LoVo (cell line): ENCODE measurements around the gene UGT2B17.
"Not testable (repeated sequence)": the region's sequence is repeated elsewhere in the genome, so short reads cannot be mapped to it uniquely, and the experiment has no call there.

Experiments
- DNase-seq: peaks from one replicate; pipeline ENCODE4 v3.0.0-alpha.2; 2016; ENCODE audit warnings: low spot score

UGT2B17 gene

GRCh38 chr4:68576272-68577125 lies at the start of gene UGT2B17:
Gene UGT2B17 (minus strand): TSS chr4:68576322. CDS start chr4:68568484, 7,838 bp downstream.
- no peak for DNase-seq

- not testable (repeated sequence) for DNase-seq
These were observed 46.6 kb upstream of the UGT2B17 start for GRCh38 chr4:68622731-68623130.

GRCh38 chr4:68617003-68617698 lies 41.0 kb upstream of the UGT2B17 start:
- no peak for DNase-seq

- DNase-seq = no peak
These were observed 39.7 kb upstream of the UGT2B17 start for GRCh38 chr4:68615699-68616422.

GRCh38 chr4:68613752-68614151 lies 37.6 kb upstream of the UGT2B17 start:
- DNase-seq = no peak

- DNase-seq = no peak
These were observed 30.1 kb upstream of the UGT2B17 start for GRCh38 chr4:68606240-68606639.

GRCh38 chr4:68599150-68599549 lies 23.0 kb upstream of the UGT2B17 start:
- DNase-seq = no peak

- no peak for DNase-seq
These were observed 21.4 kb upstream of the UGT2B17 start for GRCh38 chr4:68597482-68597881.

GRCh38 chr4:68594678-68595077 lies 18.6 kb upstream of the UGT2B17 start:
- DNase-seq = no peak

- no peak for DNase-seq
These were observed 17.0 kb upstream of the UGT2B17 start for GRCh38 chr4:68593112-68593511.

GRCh38 chr4:68592673-68593072 lies 16.6 kb upstream of the UGT2B17 start:
- no peak for DNase-seq

GRCh38 chr4:68591204-68591603 lies 15.1 kb upstream of the UGT2B17 start:
- no peak for DNase-seq

GRCh38 chr4:68589790-68590189 lies 13.7 kb upstream of the UGT2B17 start:
- no peak for DNase-seq

GRCh38 chr4:68582339-68582717 lies 6.2 kb upstream of the UGT2B17 start:
- no peak for DNase-seq

- DNase-seq = no peak
These were observed 5.5 kb upstream of the UGT2B17 start for GRCh38 chr4:68581383-68582338.

GRCh38 chr4:68577590-68577989 lies 1.5 kb upstream of the UGT2B17 start:
- DNase-seq = no peak

GRCh38 chr4:68575636-68576035 lies 486 bp downstream of the UGT2B17 start:
- DNase-seq = not testable (repeated sequence)

GRCh38 chr4:68575081-68575480 lies 1.0 kb downstream of the UGT2B17 start:
- no peak for DNase-seq

GRCh38 chr4:68572653-68573170 lies 3.4 kb downstream of the UGT2B17 start:
- DNase-seq = no peak

- no peak for DNase-seq
These were observed 6.0 kb downstream of the UGT2B17 start for GRCh38 chr4:68570122-68570507.

GRCh38 chr4:68569466-68570121 lies 6.5 kb downstream of the UGT2B17 start:
- no peak for DNase-seq
